Peyer's patch (tissue), 4 donors: Measurements from ENCODE around the gene ABHD11. TPM values are rescaled to one million over a fixed set of nuclear protein-coding genes. Genes with fewer than 3 reads are reported as not detected.

Experiments
- DNase-seq, 3 donors: peaks; one replicate each; pipeline ENCODE4 v3.0.0-alpha.2; 2017 to 2019
- H3K27ac ChIP-seq, 4 donors: fragments of 200-600 bp; sonication (generic); one replicate each; pipeline ENCODE4 v1.5.1; 2016 to 2019
- H3K27me3 ChIP-seq, 2 donors: fragments of 200-600 bp; sonication (generic); one replicate each; pipeline ENCODE4 v1.5.1; 2019
- H3K36me3 ChIP-seq, 3 donors: fragments of 200-600 bp; sonication (generic); one replicate each; pipeline ENCODE4 v1.5.1; 2016 to 2019
- H3K4me1 ChIP-seq, 4 donors: fragments of 200-600 bp; sonication (generic); one replicate each; pipeline ENCODE4 v1.5.1; 2016 to 2019
- H3K4me3 ChIP-seq, 4 donors: fragments of 200-600 bp; sonication (generic); 1 replicate in 3 of 4; 2 replicates in 1 of 4; pipeline ENCODE4 v1.5.1; 2016 to 2019; ENCODE audit warnings: mild to moderate bottlenecking in 1 of 4
- H3K9me3 ChIP-seq, 4 donors: fragments of 200-600 bp; sonication (generic); one replicate each; pipeline ENCODE4 v1.5.1; 2016 to 2019; ENCODE audit warnings: mild to moderate bottlenecking in 1 of 4
- CTCF ChIP-seq, 6 experiments: fragments of 450-650 bp in 4 of 6; fragments of 200-600 bp in 2 of 6; sonication (generic) in 1 of 6; IDR thresholded peaks; one replicate each; pipeline ENCODE4 v1.5.1; 2017 to 2019; ENCODE audit warnings: antibody characterized with exemption in 6 of 6, mild to moderate bottlenecking in 3 of 6, moderate library complexity in 1 of 6
- POLR2A ChIP-seq, 2 donors: fragments of 450-650 bp; IDR thresholded peaks; one replicate each; pipeline ENCODE4 v1.5.1; 2017; ENCODE audit warnings: antibody characterized with exemption in 2 of 2, mild to moderate bottlenecking in 2 of 2, moderate library complexity in 2 of 2
- total RNA-seq, 4 donors: library from RNA; depleted of rRNA; stranded (reverse); fragments of >200 nt; gene quantifications; one replicate each; pipeline ENCODE4 v1.1.0, GENCODE V29; 2016

The ABHD11 gene
- total RNA-seq, 4 donors from 2014 or later = 65.9 to 156 (median 98.5) TPM

DNA sequence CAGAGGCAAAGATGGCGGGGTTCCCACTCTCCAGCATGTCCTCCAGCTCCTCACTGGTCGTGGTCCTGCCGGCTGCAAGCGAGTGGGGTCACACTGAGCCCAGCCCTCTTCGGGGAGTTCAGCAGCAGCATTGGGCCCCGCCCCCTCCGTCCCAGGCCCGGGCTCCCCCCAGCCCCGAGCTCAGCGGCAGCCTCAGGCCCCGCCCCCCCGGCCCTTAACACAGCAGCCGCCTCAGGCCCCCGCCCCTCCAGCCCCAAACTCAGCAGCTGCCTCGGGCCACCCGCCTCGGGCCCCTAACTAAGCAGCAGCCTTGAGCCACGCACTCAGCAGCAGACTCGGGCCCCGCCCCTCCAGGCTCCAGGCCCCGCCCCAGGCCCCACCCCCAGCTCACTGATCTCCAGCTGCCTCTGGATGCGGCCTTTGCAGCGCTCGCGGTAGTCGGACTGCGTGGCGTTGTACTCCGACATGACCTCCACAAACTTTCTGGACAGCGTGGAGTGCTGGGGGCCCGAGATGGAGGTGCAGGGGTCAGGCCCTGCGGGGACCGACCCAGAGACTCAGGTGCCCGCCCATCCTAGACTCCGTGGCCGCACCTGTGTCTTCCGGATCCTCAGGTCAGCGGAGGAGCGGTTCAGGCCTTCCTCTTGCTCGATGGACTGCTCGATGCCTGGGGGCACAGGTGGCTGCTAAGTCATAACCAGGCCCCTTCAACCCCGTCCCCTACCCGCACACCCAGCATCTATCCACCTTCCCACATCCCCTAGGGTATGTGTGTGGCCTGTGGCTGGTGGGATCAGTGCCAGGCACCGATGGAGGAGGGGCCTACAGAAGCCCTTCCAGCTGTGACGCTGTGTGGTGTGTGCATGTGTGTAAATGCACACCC, 34.6 kb downstream of the ABHD11 start:
- peak overlapping the region; percentile 10 to 37 (median 28) for H3K4me3 ChIP-seq
- no peak for TF ChIP-seq POLR2A (IDR thresholded peaks at IDR 0.05)
- no peak for TF ChIP-seq CTCF (IDR thresholded peaks at IDR 0.05)
- no peaks in the 10 kb centered on the region for H3K9me3 ChIP-seq
- H3K27me3 ChIP-seq = no peaks in the 10 kb centered on the region
- H3K36me3 ChIP-seq = peaks cover 0 to 14% (median 0%) of the 10 kb centered on the region in 3 donors
- H3K4me1 ChIP-seq = peaks cover 0 to 14% (median 0%) of the 10 kb centered on the region in 4 donors
- H3K27ac ChIP-seq = peak overlapping the region in 2 of 4 donors; percentile 2 to 43
- peak; percentile 26 to 91 (median 75) for DNase-seq

DNA sequence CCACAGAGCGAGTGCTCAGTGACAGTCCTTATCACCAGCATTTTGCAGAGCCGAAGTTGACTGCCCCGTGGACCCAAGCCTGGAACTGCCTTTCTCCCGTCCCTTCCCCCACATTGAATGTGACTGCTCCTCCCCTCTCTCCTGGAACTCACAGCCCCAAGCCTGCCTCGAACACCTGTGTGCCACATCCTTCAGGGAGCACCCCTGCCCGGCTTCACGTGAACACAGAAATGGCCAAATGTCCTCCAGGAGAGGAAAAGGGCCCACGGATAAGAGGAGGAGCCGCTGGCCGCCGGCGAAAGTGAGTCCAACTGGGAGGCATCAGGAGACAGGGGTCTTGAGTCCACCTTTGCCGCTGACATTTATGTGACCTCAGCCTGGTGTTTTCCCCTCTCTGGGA, 35.4 kb downstream of the ABHD11 start:
- peaks cover 0 to 19% (median 0%) of the 10 kb centered on the region in 3 donors for H3K36me3 ChIP-seq
- DNase-seq = no peak
- H3K27me3 ChIP-seq = no peaks in the 10 kb centered on the region
- no peak overlapping the region for H3K4me3 ChIP-seq
- H3K9me3 ChIP-seq = no peaks in the 10 kb centered on the region
- no peak for TF ChIP-seq POLR2A (IDR thresholded peaks at IDR 0.05)
- H3K4me1 ChIP-seq = peaks cover 0 to 14% (median 0%) of the 10 kb centered on the region in 4 donors
- H3K27ac ChIP-seq = no peak overlapping the region

DNA sequence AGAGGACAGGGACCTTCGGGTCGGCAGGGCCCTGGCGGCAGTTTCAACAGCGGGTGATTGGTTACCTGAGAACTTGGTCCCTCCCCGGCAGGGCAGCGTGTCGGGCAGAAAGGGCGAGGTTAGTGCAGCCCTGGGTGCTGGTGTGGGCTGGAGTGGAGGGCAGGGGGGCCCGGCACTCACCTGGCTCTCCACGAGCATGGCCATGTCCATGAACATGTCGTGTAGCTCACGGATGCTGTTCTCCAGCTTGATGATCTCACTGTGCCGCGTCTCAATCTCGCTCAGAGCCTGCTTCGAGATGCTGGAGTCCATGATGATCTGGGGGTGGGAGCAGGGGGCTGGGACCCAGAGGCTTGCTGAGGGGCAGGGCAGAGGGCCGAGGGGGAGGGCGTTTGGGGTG, 35.9 kb downstream of the ABHD11 start:
- peaks cover 0 to 14% (median 0%) of the 10 kb centered on the region in 4 donors for H3K4me1 ChIP-seq
- peaks cover 0 to 21% (median 0%) of the 10 kb centered on the region in 3 donors for H3K36me3 ChIP-seq
- H3K9me3 ChIP-seq = no peaks in the 10 kb centered on the region
- TF ChIP-seq POLR2A (IDR thresholded peaks at IDR 0.05) = no peak
- TF ChIP-seq CTCF (IDR thresholded peaks at IDR 0.05) = no peak
- H3K4me3 ChIP-seq = no peak overlapping the region
- DNase-seq = no peak
- peak overlapping the region in 2 of 4 donors; percentile 64 to 74 for H3K27ac ChIP-seq
- H3K27me3 ChIP-seq = no peaks in the 10 kb centered on the region

GRCh38 chr7:73702226-73702625, 36.4 kb downstream of the ABHD11 start:
- peak in 1 of 3 donors; percentile 72 for DNase-seq
- H3K36me3 ChIP-seq = peaks cover 0 to 25% (median 0%) of the 10 kb centered on the region in 3 donors
- TF ChIP-seq POLR2A (IDR thresholded peaks at IDR 0.05) (peak in 1 of 2 donors; percentile 16), CTCF (IDR thresholded peaks at IDR 0.05) (no peak)
- no peak overlapping the region for H3K4me3 ChIP-seq
- no peaks in the 10 kb centered on the region for H3K27me3 ChIP-seq
- H3K27ac ChIP-seq = peak overlapping the region in 3 of 4 donors; percentile 46 to 74 (median 64)
- peaks cover 0 to 14% (median 0%) of the 10 kb centered on the region in 4 donors for H3K4me1 ChIP-seq
- no peaks in the 10 kb centered on the region for H3K9me3 ChIP-seq

DNA sequence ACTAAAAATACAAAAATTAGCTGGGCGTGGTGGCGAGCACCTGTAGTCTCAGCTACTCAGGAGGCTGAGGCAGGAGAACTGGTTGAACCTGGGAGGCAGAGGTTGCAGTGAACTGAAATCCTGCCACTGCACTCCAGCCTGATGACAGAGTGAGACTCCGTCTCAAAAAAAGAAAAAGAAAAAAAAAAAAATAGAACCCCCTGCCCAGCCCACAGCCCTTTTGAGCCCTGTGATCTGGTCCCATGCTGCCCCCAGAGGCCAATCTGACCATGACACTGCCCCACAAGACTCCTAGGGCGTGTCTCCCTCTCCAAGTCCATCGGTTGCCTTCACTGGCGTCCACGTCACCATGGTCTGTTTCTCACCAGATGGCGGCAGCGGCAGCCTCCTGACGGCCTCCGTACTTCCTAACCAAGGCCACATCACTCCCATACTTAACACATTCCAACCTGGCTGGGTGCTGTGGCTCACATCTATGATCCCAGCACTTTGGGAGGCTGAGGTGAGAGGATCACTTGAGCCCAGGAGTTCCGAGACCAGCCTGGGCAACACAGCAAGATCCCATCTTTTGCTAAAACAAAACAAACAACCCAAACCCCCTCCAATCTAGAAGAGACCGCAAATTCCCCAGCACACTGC, 37.1 kb downstream of the ABHD11 start:
- Histone ChIP-seq H3K4me3 (no peak overlapping the region), H3K4me1 (peaks cover 0 to 14% (median 0%) of the 10 kb centered on the region in 4 donors), H3K27ac (peak overlapping the region in 3 of 4 donors; percentile 46 to 74 (median 64)), H3K9me3 (no peaks in the 10 kb centered on the region), H3K36me3 (peaks cover 0 to 33% (median 0%) of the 10 kb centered on the region in 3 donors), H3K27me3 (no peaks in the 10 kb centered on the region)
- TF ChIP-seq POLR2A (IDR thresholded peaks at IDR 0.05) (no peak), CTCF (IDR thresholded peaks at IDR 0.05) (peak in 4 of 6 experiments; percentile 43 to 72 (median 68))
- DNase-seq = peak in 2 of 3 donors; percentile 86
